HL-60 (cell line): Measurements from ENCODE around the gene PRKAG2.

Source experiments
- DNase-seq, 2 experiments: peaks; one replicate each; pipeline ENCODE4 v3.0.0-alpha.2; 2010 to 2020; ENCODE audit warnings: low read depth in 1 of 2, low spot score in 1 of 2
- H3K27ac ChIP-seq: fragments of 250-450 bp; sonication (Bioruptor Pico); replicated peaks from 2 replicates; pipeline ENCODE4 v1.5.1; 2020; ENCODE audit warnings: mild to moderate bottlenecking, moderate library complexity
- H3K27me3 ChIP-seq: fragments of 250-450 bp; sonication (Bioruptor Pico); 2 replicates; pipeline ENCODE4 v1.5.1; 2021; ENCODE audit warnings: mild to moderate bottlenecking, moderate library complexity; ENCODE audit not compliant: insufficient read depth, poor library complexity, severe bottlenecking
- H3K4me3 ChIP-seq: replicated peaks from 2 replicates; pipeline ENCODE4 v1.5.1; 2011; ENCODE audit warnings: mild to moderate bottlenecking, control low read depth, low read length; ENCODE audit not compliant: insufficient read depth
- CTCF ChIP-seq: IDR thresholded peaks from one replicate; pipeline ENCODE4 v1.5.1; 2011; ENCODE audit warnings: low read length, control low read depth, inconsistent platforms; ENCODE audit not compliant: insufficient read depth
- GABPA ChIP-seq: IDR thresholded peaks from 2 replicates; pipeline ENCODE4 v1.6.1; 2012; ENCODE audit warnings: low read depth
- POLR2AphosphoS5 ChIP-seq: IDR thresholded peaks from 2 replicates; pipeline ENCODE4 v1.6.1; 2012; ENCODE audit warnings: low read depth
- SPI1 ChIP-seq: IDR thresholded peaks from 2 replicates; pipeline ENCODE4 v1.6.1; 2012; ENCODE audit warnings: low read depth, mild to moderate bottlenecking, borderline replicate concordance
- TF ChIP-seq, protein P1 (sequence below): IDR thresholded peaks from 2 replicates; pipeline ENCODE4 v1.6.1; 2012; ENCODE audit warnings: low read depth; ENCODE audit not compliant: insufficient replicate concordance

Gene PRKAG2

GRCh38 chr7:151900986-151901621, 24.2 kb upstream of the PRKAG2 start:
- no peak overlapping the region for H3K27ac ChIP-seq
- H3K27me3 ChIP-seq: no peaks in the 10 kb centered on the region
- H3K4me3 ChIP-seq: no peak overlapping the region
- no peak for DNase-seq
- TF ChIP-seq CTCF (no peak), SPI1 (no peak), GABPA (no peak), POLR2AphosphoS5 (no peak)
- TF ChIP-seq, protein P1, sequence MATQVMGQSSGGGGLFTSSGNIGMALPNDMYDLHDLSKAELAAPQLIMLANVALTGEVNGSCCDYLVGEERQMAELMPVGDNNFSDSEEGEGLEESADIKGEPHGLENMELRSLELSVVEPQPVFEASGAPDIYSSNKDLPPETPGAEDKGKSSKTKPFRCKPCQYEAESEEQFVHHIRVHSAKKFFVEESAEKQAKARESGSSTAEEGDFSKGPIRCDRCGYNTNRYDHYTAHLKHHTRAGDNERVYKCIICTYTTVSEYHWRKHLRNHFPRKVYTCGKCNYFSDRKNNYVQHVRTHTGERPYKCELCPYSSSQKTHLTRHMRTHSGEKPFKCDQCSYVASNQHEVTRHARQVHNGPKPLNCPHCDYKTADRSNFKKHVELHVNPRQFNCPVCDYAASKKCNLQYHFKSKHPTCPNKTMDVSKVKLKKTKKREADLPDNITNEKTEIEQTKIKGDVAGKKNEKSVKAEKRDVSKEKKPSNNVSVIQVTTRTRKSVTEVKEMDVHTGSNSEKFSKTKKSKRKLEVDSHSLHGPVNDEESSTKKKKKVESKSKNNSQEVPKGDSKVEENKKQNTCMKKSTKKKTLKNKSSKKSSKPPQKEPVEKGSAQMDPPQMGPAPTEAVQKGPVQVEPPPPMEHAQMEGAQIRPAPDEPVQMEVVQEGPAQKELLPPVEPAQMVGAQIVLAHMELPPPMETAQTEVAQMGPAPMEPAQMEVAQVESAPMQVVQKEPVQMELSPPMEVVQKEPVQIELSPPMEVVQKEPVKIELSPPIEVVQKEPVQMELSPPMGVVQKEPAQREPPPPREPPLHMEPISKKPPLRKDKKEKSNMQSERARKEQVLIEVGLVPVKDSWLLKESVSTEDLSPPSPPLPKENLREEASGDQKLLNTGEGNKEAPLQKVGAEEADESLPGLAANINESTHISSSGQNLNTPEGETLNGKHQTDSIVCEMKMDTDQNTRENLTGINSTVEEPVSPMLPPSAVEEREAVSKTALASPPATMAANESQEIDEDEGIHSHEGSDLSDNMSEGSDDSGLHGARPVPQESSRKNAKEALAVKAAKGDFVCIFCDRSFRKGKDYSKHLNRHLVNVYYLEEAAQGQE: no peak

DNA sequence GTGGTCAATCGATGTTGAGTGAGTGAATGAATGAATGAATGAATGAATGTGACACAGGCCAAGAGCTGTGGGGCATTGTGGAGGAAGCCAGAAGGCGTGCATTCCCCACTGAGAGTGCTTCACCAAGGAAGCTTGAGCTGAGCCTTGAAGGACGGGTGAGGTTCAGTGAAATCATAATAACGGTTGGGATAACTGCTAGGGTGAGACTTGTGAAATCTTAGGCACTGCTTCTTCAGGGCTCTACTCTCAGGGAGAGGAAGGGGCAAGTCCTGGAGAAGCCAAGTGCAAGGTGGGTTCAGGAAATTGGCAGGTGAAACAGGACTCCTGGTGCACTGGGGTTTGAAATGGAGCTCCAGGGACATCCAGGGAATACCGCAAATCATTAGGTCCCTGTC, 23.7 kb upstream of the PRKAG2 start:
- DNase-seq: no peak
- TF ChIP-seq POLR2AphosphoS5: no peak
- TF ChIP-seq CTCF: no peak
- TF ChIP-seq SPI1: no peak
- TF ChIP-seq, protein P1: no peak
- no peak for TF ChIP-seq GABPA
- H3K27ac ChIP-seq: no peak overlapping the region
- H3K27me3 ChIP-seq: no peaks in the 10 kb centered on the region
- H3K4me3 ChIP-seq: no peak overlapping the region

GRCh38 chr7:151899513-151900360, 22.8 kb upstream of the PRKAG2 start:
- no peak for DNase-seq
- no peak for TF ChIP-seq CTCF
- TF ChIP-seq, protein P1: no peak
- TF ChIP-seq SPI1: no peak
- TF ChIP-seq POLR2AphosphoS5: no peak
- TF ChIP-seq GABPA: no peak
- Histone ChIP-seq H3K27ac (no peak overlapping the region), H3K27me3 (no peaks in the 10 kb centered on the region), H3K4me3 (no peak overlapping the region)
